HG03565 (cell line): ENCODE measurements around the gene ZIC4.

Source experiments
- ATAC-seq: cut with Tn5 transposase; IDR thresholded peaks from one replicate; pipeline ENCODE4 v1.9.1; 2021; ENCODE audit warnings: mild to moderate bottlenecking, moderate library complexity; ENCODE audit not compliant: unreplicated experiment

The ZIC4 gene

DNA sequence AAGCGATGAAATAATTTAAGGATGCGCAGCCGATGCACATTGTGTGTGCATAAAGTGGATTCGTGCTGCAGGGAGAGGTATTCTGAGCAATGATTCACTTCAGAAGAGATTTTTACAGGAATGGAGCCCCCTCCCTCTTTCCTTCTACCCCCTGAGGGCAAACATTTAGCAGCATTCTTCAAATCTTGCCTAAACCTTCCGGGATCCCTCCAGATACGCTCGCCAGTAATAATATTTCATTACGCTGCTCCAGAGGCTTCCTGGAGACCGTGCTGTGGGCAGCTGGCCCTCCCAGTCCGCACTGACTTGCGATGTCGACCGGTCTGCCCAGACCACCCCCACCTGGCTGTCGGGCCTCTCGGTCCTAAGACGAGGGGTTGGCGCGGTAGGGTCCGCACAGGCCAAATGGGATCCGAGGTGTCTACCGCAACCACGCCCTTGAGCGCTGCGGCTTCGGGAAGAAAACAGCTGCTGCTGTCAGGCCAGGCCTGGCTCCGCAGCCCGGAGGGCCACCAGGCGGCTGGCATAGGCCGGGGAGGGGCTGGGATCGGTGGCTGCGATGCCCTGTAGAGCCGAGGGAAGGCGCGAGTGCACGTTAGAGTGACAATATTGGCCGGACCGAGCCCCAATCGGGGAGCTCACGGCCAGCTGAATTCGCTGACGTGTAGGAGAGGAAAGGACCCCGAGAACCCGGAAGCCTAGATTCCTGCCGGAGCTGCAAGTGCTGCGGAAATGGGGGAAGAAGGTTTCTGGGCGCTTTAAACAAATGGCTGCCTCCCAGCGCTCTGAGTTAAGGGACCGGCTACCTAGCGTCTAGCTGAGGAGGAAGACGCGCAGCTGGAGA, 14.3 kb downstream of the ZIC4 start:
- ATAC-seq = no peak

DNA sequence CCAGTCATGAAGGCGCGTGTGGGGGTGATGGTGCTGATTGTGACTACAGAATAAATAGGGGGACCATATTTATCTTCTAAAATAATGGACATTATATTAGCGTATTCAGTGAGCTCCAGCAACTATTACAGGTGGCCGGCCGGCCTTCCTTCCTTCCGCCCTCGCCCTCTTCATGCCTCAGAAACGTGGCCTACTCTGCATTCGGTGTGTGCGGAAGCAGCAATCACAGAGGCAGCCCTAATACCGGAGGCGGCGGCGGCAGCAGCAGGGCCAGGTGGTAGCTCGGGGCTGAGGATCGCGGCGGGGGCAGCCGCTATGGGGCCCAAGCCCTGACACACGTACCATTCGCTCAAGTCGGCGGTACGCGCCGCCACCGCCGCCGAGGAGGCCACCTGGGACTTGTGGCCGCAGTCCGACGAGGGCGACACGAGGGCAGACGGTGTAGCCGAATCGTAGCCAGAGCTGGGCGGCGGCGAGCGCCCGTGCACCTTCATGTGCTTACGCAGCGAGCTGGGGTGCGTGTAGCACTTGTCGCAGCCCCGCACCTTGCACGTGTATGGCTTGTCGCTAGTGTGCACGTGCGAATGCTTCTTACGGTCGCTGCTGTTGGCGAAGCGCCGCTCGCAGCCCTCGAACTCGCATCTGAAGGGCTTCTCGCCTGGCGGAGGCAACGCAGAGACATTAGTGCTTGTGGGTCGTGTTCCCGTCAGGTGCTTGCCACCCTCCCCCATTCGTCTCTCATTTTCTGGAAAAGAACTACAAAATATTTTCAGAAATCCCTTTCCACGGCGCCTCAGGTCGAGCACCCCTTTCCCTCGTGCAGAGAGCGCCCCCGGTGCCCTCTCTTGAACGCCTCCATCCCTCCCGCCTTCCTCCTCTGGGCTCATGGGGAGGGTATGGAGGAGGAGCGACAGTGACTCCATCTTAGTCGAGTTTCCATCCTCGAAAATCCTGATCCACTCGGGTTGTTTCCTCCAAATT, 15.5 kb downstream of the ZIC4 start:
- no peak for ATAC-seq

DNA sequence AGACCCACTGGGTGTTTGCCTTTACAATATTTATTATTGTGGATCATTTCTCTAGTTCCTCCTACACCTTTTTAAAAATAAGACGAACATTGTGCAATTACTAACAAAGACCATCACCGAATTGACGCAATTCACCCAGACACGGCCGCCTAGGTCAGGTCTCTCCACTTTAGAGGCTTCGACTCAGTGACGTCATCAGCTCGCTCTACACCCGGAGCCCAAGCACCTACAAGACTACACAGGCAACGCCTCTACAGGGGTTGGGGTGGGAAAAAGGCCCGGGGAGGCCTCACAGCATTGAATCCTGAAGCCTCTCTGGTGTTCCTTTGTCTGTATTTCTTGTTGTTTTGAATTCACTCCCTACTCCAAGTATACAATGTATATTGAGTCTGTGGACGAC, 16.6 kb downstream of the ZIC4 start:
- ATAC-seq = no peak

DNA sequence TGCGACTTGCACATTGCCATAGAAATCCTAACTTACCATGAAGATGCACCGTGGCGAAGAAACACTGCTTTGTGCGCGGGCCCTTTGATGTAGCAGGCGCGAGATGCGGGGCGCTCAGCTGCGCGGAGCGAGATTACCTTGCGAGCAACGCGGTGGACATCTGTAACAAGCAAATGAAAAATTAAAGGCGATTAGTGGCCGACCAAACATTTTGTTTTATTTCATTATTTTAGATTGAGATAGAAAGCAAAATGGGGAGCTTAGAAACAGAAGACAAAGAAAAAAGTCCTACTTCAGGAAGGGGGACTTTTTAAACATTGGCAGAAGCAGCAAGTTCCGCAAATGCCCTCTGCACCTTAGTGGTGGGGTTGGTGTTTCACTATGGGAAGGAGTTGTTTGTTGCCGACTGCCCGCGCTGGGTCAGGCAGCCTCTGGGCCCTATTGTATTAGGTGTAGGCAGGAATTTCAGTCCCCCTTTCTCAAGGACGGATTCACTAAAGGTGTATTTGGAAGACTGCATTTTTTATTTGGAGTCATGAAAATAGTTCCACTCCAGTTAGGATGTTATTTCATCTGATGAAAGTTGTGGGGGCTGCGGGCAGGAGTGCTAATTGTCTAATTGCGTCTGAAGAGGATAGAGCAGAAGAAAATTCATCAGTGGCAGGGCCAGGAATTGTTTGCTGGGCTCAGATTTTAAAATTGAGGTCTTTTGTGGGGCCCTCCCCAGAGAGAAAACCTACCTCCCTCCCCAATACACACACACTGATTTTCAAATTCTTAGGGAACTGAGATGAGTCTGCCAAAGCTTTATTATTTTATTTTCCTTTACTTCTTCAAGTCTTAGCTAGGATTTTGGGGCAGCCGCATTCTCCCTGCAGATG, 17.4 kb downstream of the ZIC4 start:
- no peak for ATAC-seq

DNA sequence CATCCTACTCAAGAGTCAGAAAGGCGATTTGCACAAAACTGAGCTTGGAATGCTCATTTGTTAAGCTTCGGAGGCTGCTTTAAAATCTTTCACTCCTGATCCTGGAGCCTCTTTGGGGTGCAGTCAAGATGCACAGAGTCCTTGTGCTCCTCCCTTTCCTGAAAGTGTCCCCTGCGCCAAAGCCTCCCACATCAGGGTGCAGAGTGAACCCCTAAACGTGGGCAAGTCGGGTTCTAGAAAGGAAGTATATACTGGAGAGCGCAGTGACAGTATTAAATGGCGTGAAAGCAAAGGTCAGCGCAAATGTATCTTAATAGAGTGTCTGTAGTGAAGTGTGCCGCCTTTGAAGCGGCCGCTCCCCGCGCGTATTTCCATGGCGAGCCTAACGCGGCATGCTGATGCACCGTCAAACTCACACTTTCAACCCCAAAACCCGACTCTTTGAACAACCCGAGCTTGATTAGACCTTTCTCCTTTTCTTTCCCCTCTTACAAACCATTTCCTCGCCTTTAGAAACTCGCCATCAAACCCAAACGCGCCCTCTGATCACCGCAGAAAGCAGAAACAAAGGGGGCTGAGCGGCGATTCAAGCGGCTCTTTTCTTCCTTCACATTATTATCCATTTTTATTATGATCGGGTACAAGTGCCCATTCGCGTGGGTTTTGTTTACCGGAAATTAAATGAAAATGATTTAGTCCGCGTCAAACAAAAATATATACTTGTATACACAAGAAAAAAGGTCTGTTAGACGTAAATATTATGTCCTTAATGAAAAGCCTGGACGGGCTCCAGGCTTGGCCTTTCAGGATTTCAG, 18.3 kb downstream of the ZIC4 start:
- no peak for ATAC-seq

DNA sequence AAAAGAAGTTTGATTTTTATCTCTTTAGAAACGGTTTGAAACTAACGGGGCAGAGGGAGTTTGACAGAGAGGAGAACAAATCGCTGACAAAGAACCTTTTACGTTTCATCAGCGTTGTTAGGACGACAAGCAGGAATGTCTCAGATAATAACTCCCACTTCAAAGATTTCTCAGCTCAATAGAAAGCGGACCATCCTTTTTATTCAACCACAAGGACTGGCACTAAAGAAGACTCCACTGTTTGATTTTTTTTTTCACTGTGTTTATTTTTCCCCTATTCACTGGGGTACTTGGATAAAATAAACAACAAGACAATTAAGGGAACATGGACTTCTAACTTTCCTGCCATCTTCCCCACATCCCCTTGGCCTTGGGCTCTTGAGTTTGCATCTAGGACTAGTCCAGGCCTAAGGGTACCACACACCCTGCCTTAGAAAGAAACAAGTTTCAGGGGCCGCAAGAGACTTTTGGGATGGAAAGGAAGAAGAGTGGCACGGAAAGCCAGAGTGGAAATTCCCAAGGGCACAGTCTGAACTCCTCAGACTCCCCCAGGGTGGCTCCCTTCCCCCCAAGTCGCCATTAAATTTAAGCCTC, 19.0 kb downstream of the ZIC4 start:
- no peak for ATAC-seq

DNA sequence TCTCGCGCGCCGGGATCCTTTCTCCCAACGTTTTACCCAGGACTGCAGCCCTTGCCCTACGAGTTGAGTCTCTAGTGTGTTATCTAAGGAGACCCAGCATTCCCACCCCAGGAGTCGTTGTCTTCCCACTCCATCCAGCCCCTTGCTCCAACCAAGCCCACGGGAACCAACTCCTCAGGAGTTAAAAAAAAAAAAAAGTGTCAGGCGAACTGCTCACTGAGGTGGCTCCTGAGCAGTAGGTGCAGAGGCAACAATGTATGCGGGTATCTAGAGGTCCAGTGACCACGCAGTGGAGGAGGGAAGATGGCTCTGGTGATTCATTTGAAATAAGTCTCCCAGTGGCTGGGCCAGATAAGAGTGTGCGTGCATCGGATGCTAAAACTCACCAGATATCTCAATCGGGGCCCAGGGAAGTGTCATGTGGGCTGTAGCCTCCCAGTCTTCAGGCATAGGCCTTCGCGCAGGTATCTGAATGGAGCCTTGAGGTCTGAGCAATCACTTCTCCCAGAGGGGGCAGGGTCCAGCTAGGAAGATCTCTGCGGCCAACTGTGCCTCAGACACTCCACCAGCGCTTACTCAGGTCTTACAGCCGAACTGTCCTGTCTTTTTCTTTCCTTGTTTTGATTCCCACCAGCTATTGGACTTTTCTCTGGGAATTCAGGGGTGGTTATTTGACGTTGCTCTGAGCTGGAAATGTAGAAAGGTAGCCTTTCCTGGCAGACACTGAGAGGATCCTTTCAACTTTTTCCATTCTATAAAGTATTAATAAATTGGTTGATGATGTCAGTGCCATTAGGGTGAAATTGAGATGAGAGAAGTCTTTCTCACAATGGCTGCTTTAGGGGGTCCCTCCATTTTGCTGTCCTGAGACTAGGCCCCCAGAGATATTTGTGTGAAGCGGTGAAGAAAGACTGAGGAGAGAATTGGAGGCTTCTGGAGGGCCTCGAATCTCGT, 21.0 kb downstream of the ZIC4 start:
- ATAC-seq = no peak

DNA sequence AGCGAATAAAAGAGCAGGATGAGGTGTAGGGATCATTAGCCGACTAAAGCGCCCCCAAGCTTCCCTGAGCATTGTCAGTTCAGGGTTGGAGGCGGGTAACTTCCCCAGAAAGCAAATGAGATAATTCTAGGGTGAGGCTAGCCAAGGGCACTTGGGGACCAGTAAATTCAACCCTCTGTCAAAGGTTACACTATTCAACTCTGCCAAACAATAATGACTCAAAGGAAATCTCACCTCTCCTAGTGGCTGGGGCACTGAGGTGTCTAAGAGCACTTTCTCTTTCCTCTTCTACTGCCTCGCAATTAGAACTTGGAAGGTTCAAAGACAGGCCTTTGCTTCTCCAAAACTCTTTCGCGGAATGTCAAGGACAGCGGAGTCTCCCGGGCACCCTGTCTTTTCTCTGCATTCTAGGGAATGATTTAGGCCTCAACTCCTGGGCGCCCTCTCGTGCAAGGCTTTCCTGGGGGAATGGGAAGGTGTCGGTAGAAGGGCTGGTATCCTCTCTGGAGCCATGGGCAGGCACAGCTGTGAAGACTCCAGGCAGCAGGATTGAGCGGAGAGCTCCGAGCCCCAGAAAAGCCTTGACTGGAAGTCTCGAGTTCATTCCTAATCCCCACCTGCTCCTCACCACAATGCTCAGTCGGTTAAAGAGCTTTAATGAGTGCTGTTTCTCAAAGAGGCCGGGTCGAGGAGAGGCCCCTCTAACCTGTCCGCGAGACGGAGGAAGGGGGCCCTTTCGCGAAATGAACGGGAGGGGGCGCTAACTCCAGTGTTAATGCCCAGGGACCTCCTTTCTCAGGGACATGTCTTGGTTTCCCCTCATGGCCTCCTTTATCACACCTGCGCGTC, 21.9 kb downstream of the ZIC4 start:
- ATAC-seq = no peak

DNA sequence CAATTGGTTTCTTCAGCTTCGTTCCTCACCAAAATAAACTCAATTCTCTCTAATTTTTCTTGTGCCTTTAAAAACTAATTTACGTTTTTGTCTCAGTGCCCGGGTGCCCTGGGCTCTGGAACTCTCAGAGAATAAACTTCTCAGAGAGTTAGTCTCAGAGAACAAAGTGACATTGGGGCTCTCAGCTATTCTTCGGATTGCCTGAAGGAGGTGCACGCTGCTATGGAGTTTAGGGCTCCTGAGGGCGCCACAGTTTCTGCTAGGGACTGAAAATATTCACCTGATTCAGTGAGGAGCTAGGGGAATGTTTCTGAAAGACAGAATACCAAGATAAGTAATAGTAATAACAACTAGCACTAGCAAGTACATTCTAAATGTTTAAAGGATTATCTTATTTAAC, 22.7 kb downstream of the ZIC4 start:
- ATAC-seq = no peak

DNA sequence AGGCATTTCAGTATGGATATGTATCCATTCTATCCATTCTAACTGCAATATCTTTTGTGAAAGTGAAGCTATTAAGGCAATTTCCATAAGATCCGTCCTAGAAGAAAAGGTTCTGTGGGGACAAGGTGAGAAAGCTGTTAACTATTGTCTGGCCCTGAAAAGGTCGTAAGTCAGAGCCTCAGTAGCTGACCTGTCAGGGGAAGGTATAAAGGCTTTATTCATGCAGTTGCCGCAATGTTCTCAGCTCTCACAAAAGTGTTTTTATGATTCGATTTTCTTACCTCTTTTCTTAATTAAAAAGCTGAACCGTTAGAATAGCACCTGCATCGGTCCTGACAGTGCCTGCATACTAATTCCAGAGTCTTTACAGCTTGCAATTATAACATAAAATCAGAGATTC, 24.7 kb downstream of the ZIC4 start:
- ATAC-seq = no peak

DNA sequence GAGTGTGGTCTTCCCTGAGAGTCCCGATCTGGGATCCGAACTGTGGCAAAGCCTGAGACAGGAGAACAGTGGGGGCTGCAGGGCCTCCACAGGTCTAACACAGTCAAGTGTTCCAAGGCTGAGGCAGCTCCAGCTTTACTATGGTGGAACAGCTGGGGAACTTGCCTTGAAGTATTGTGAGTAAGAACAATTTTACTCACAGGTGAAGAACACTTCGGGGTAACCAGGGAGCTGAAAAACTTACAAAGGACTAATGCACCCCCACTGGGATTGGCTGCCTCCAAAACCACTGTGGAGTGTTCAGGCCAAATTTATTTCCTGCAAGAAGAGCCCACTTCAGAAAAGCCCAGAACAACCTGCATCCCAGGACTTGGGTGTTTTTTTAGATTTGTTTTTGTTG, 25.4 kb downstream of the ZIC4 start:
- no peak for ATAC-seq

DNA sequence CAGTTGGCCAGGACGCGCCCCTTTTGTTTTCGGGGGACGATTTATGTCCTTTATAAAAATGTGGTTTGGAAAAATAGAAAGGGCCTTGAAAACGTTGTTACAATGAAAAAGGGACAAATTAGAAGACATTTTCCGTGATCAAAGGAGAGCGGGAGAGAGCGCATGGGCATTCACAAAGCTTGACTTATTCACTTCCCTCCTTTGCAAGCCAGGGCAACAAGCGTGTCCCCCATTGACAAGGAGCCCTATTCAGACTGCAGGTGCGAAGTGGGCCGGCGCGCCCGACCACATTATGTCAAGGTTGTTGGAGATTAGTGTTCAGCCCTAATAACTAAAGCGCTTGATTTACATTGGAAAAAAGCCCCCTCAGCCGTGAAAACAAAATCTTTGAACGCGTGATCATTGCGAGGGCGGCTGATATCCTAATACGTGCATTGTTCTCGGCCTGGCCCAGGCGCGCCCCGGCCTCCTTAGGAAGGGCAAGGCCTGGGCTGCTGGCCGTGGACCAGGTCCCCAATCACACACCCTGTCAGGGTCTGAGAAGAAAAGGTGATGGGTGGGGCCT, 25.9 kb downstream of the ZIC4 start:
- no peak for ATAC-seq

DNA sequence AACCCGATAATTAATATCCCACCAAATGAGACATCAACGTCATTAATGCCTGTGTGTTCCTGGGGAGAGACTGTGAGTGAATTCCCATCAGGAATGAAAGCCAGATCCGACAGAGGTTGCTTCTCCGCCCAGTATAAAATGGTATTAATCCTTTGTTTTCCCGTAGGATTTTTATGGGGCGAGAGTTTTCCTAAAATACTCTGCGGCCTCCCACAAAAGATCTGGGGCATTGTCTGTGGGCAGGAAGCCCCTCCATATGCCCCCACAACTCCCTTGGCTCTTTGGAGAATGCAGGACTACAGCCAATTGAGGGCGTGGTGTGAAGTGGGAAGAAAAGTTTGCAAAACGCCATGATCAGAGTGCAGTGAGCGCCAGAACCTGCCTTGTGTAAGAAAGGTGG, 26.7 kb downstream of the ZIC4 start:
- ATAC-seq = no peak

DNA sequence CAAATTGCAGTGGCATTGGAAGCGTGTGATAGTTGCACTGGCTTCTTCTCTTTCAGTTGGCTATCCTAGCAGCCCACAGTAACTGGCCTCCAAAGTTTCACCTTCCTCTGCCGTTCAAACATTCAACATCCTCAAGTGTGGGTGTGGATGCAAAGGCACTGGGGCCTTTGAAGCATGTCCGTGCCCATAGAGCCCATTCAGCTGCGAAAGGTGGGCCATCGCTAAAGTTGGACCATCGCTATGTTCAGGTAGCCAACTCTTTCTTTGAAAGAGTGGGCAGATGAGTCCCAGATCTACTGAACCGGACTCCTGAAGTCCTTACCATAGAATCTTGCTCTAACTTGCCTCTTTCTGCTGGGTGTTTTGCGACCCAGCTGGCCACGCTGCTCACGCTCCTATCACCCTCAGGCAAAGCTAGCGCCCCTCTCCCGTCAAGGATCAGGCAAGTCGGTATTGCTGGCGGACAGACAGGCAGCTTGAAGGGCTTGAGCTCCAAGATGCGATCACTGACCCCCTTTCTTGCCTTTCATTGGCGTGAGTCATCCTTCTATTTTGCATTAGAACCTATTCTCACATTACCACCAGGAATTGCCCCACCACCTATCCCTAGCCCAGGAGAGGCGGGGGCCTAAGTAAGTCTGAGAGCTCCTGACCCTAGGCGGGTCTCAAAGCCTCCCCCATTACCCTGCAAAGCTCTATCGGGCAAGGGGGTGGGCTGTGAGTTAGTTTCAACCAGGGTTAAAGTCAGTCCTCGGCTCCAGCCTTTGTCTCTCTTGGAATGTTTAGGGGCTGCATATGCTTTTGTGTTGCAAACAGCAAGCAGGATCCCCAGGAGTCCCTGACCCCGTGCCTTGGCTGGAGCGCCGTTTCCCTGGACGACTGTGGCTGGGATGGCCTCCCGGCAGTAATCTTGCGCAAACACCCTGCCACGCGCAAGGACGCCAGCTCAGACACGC, 28.7 kb downstream of the ZIC4 start:
- ATAC-seq = no peak

DNA sequence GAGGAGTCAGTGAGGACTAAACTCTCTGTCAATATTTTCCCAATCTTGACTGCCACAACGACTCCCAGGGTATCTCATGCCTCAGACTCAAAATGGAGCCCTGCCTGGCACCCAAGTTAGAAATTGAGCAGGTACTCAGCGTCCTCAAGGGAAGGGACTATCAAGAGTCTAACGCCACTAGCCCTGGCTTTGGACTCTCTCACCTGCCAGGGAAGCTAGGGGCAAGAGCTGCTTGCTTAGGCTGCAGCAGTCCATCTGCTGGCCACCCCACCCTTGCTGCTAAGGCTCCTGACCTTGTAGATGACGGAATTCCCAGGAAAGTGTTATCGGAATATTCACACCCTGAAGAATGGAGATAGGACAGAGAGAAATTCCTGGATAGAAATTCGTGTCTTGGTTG, 33.0 kb downstream of the ZIC4 start:
- ATAC-seq = no peak

DNA sequence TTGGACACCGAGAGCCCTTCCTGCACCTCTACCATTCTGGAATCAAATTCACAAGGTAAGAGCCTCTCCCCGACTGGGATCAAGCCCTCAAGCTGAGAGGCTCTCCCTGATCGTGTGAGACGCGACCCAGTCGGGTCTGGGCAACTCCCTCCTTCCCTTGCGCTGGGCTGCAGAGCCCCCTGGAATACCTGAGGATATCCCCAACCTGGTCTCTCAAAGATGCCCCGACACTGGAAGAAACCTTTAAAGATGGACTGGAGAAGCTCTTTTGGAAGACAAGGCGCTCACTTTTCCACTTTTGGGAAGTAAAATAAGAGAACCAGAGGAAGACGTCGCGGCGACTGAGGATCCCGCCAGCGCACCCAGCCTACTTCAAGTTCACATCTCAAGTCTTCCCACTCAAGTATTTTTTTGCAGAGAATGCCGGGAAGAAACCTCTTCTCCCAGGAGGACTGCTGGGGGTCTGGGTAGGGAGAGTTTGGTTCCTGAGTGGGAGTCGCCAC, 33.8 kb downstream of the ZIC4 start:
- ATAC-seq = no peak
